HG02840 (cell line): Measurements from ENCODE around the gene SLC49A3.

Experiments
- ATAC-seq: cut with Tn5 transposase; IDR thresholded peaks from one replicate; pipeline ENCODE4 v1.9.1; 2021; ENCODE audit warnings: mild to moderate bottlenecking, moderate library complexity, moderate number of reproducible peaks; ENCODE audit not compliant: unreplicated experiment, low FRiP score

SLC49A3 gene

GRCh38 chr4:682490-683172, 6.3 kb downstream of the SLC49A3 start:
- no peak for ATAC-seq

GRCh38 chr4:681736-682451, 7.1 kb downstream of the SLC49A3 start:
- ATAC-seq = no peak

- ATAC-seq = no peak
These were observed 7.9 kb downstream of the SLC49A3 start for GRCh38 chr4:680928-681645.

GRCh38 chr4:680551-680927, 8.4 kb downstream of the SLC49A3 start:
- no peak for ATAC-seq

- ATAC-seq = no peak
These were observed 8.9 kb downstream of the SLC49A3 start for GRCh38 chr4:680091-680490.

GRCh38 chr4:679629-680028, 9.3 kb downstream of the SLC49A3 start:
- no peak for ATAC-seq

GRCh38 chr4:679104-679481, 9.9 kb downstream of the SLC49A3 start:
- no peak for ATAC-seq

- no peak for ATAC-seq
These were observed 10.4 kb downstream of the SLC49A3 start for GRCh38 chr4:678331-679103.

GRCh38 chr4:677431-678293, 11.3 kb downstream of the SLC49A3 start:
- no peak for ATAC-seq

- no peak for ATAC-seq
These were observed 12.1 kb downstream of the SLC49A3 start for GRCh38 chr4:676871-677235.

- no peak for ATAC-seq
These were observed 12.7 kb downstream of the SLC49A3 start for GRCh38 chr4:675980-676870.

GRCh38 chr4:675036-675882, 13.7 kb downstream of the SLC49A3 start:
- ATAC-seq = peak; percentile 0

- peak; percentile 78 for ATAC-seq
These were observed 14.5 kb downstream of the SLC49A3 start, which contains the start of the genes ATP5ME and MYL5 for GRCh38 chr4:674172-675035. Gene ATP5ME, minus strand, starts transcription at chr4:674276. Its CDS starts 29 bp downstream, at chr4:674247. Gene MYL5, plus strand, starts transcription at chr4:674542. Its CDS starts 3,485 bp downstream, at chr4:678027.

- ATAC-seq = no peak
These were observed 15.4 kb downstream of the SLC49A3 start for GRCh38 chr4:673349-674091.

GRCh38 chr4:671769-672168, 17.2 kb downstream of the SLC49A3 start:
- no peak for ATAC-seq
